Activated CD8-positive, alpha-beta memory T cell treated with anti-CD3 and anti-CD28 coated beads, Interleukin-2, amount 50 U/mL, for 24 hours (primary cell): ENCODE measurements around the gene FAM209A.
"Not testable (repeated sequence)": the region's sequence is repeated elsewhere in the genome, so short reads cannot be mapped to it uniquely, and the experiment has no call there.

ENCODE experiments used
- DNase-seq: peaks from one replicate; pipeline ENCODE4 v3.0.0-alpha.2; 2020; ENCODE audit errors: extremely low read depth

Gene FAM209A, protein sequence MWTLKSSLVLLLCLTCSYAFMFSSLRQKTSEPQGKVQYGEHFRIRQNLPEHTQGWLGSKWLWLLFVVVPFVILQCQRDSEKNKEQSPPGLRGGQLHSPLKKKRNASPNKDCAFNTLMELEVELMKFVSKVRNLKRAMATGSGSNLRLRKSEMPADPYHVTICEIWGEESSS

DNA sequence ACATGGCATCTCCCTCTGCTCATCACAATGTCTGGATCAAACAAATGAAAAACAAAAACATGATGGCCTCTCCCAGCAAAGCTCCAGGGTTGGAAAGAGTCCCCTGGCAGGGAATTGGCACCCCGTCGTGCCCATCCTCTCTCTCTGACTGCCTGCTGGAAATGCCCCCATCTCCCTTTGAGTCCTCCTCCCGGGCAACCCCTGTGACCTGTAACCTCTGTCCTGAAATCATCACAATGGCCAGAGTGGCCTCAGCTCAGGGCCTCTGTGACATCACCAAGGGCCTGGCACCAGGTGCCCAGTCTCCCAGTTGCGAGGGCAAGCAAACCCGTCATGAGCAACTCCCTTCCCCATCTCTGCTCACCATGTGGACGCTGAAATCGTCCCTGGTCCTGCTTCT, at the start of gene FAM209A:
TSS of gene FAM209A (plus strand) at position 301 of the 400 bp plus-strand sequence. CDS start at position 366, 65 bp downstream.
- DNase-seq: not testable (repeated sequence)

DNA sequence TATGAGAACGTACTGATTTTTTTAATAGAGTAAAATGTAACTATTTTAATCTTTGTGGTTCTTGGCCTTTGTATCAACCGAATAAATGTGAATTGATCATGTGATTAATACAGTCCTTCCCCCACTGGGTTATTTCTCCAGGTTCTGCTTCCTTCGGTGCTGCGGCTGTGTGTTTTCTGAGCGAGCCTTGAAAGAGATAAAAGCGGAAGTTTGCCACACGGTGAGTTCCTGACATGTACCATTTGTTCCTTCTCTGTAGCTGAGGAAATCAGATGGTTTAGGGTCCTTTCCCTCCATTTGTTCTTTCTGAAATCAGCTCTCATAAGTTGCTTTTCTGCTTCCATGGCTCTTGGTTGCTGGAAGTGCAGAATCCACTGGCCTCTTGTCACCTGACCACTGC, 40.6 kb upstream of the FAM209A start:
- DNase-seq: no peak

DNA sequence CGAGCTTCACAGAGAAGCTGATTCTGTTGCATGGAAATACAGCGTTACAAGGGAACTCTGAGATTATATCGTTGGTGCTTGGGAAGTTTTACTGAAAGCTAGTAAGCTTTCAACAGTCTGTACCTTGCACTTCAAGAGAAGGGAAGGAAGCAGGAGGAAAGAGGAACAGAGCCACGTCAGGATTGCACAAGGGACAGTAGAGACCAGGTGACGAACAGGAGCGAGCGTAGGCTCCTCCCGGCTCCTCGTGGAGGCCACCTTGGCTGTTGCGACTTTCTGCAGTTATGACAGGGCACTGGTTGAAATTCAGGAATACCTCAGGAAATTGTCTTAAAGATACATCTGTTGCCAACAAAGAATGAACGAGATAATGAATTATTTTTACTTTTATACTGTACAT, 37.3 kb upstream of the FAM209A start:
- DNase-seq: no peak

DNA sequence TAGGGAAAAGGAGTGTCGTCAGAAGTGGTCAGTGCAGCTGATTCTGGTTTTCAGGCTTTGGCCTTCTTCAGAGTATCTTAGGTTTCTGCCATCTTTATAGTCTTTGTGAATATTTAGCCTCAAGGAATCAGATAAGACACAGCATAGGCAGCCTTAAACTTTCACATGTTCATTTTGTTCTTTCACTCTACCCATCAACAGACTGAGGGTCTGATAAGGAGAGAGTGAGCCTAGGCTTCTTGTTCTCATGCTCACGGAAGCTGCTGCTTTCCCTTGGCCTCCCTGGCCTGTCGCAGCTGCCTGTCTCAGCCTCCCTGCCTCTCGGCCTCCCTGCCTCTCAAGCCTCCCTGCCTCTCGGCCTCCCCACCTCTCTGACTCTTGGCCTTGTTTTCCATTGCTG, 36.0 kb upstream of the FAM209A start:
- DNase-seq: no peak

DNA sequence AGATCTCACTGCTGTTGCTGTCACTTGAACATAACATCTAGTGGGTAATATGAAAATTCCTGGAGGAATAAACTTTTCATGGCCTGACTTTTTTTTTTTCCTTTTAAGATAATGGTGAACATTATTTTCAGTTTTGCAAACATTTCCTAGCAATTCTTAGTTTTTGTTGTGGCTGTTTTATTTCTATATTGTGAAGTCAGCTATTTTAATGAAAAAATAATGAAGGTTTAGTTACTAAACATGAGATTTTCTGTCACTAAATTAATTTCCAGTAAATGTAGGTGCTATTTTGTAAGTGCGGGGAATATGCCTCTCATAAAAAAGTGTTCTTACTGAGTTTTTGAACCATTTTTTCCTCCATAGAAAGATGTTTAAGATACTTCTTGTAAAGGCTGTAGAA, 23.4 kb upstream of the FAM209A start:
- DNase-seq: no peak

DNA sequence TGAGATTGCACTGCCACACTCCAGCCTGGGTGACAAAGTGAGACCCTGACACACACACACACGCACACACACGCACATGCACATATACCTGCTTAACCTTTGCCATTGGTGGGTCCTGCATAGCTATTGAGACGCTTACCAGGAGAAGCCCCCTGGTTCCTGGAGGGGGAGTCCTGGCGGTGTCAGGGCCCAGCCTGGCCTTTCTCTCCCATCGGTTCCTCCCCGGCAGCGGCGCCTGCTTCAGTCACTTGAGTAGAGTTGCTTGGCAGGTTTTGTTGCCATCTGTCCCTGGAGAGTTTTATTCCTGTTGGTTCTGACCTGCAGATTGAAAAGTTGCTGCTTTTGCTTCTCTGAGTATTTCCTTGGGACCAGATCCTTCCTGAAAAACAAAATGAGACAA, 20.6 kb upstream of the FAM209A start:
- DNase-seq: no peak

DNA sequence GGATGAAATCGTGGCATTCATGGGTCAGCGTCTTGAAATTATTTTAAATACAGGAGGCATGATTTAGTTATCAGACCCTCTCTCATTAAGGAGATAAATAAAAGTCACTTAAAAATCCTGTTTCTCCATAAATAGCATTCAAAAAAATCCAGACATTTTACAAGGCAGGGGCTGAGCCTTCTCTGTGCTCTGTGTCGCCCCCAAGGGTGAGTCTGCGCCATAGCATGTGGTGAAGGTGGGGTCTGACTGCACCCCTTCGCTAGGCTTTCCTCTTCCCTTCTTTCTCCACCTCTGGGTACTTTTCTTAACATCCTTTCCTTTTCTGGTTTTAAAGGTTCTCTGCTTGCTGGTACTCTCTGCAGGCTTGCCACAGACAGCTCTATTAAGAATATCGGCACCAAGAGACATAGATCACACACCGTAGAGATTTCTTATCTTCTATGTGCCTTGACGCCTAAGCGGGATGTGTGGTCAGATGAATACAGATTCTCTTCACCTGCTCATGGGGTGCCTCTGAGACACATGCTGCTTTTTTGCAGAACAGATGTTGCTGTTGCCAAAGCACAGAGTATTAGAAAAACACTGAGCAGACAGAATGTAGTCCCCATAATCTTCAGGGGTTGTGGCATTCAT, 20.1 kb upstream of the FAM209A start:
- DNase-seq: no peak

DNA sequence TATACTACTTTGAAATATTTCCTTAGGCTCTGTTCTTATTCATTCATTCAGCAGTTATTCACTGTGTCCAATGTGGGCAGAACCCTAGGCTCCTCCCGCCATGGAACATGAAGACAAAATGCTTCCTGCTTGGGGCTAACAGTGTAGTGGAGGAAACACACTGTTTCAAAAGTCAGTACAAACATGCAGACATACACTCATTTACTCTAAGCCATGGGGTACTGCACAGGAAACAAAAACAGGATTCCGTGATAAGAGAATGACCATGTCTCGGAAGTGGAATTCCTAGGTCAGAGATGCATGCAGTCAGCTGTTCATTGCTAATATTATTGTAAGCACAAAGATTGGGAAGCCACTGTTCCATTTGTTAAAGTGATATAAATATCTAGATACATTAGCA, 18.4 kb upstream of the FAM209A start:
- no peak for DNase-seq

DNA sequence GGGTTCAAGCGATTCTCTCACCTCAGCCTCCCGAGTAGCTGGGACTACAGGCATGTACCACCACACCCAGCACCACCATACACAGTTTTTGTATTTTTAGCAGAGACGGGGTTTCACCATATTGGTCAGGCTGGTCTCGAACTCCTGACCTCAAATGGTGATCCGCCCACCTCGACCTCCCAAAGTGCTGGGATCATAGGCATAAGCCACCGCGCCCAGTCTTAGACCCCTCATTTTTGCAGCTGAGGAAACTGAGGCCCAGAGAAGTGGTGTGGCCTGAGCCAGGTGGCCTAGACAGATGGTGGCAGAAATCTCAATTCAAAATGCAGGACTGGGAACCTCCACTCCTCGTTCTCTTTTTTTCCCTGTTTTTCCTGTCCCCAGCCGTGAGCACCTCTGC, 12.6 kb upstream of the FAM209A start:
- DNase-seq: no peak

DNA sequence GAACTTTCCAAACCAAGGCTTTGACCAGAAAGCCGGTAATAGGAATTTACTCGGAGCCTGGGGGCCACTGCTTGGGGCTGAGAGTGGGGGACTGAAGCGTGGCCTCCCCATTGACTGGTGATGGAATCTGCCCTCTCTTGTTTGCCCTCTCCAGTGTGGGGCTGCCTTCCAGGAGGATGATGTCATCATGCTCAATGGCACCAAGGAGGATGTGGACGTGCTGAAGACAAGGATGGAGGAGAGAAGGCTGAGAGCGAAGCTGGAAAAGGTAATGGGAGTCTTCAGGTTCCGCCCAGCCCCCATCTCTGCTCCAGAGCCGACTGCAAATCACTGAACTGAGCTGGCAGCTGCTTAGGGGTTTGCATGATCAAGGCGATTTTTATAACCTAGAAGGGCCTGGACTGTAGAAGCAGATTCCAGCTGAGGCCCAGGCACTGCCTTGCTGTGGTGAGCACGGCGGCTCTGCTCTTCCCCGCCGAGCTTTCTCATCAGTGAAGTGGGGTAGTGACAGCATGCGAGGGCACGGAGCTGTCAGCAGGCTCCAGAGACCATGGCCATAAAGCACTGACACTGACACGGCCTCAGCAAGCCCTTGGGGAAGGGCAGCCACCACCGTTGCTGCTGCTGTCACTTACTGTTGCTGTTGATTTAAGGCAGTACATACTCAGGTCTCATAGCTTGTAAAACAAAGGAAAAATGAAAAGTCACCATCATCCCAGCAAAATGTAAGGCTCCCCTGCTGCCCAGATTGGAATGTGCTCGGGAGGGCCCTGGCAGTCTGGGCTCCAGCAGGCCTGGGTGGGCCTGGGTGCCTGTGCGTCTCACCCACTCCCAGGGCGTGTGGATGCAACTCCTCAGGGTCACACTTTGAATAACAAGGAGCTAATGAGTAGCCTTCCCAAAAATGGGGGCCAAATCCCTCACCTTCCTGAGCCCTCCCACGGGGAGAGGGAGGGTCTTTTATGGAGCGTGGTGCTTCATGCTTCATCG, 11.1 kb upstream of the FAM209A start:
- no peak for DNase-seq

DNA sequence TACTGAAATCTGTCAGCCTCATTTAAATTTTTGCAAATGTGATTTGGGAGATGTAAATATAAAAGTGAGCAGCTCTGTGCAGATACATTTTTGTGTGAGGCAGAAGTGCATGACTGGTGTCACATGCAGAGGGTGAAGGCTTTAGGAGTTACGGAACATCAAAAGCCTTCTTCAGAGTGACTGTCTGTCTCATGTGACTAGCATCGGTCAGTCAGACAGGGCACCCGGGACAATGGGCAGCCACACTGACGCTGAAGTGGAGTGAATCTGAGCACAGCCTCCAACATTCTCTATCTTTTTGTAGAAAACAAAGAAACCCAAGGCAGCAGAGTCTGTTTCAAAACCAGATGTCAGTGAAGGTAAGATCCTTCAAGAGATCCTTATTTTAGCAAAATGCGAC, 7.9 kb upstream of the FAM209A start:
- no peak for DNase-seq

DNA sequence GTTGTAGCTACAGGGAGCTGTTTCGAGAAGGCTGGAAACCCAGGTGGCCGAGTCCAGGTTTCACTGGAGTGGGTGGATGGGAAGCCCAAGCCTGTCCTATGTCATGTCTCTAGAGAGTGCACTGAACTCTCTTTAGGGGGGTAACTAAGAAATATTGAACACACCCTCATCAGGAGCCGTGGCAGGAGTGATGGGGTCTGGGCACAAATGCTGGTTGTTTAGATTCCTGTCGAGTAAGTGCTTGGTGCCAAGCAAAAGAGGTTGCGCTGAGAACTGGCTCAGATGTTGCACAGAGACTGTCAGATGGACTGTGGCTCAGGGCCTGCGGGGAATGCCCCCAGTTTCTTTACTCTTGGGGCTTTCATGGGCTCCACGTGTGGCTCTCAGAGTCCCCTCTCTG, 7.3 kb upstream of the FAM209A start:
- no peak for DNase-seq

DNA sequence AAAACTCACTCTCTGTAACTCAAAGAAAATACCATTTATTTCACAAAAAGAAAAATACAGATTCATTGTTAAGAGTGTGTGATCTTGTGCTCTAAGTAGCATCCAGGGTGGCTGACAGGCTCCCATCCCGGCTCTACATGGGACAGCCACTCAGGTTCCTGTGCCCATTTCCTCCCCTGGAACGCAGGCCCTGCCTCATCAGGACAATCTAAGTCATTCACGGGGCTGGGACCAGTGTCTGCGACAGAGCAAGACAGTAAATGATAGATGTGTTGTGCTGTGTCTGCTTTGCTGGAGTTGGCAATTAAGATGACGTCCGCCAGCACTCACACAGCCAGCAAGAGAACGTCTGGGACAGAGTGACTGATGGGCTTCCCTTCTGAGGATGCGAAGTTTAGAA, 6.9 kb upstream of the FAM209A start:
- DNase-seq: no peak

DNA sequence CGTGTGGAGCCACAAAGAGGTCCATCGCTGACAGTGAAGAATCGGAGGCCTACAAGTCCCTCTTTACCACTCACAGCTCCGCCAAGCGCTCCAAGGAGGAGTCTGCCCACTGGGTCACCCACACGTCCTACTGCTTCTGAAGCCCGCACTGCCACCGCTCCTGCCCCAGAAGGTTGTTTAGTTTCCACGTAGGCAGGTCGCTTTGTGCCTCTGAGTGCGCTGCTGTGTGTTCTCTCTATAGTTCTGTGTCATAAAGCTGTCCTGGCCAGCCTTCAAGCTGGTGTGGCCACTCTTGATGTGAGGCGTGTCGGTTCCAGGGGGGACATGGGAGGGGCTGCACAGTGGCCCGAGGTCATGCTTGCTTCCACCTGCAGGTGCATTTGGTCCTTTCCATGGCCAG, 6.4 kb upstream of the FAM209A start:
- no peak for DNase-seq

DNA sequence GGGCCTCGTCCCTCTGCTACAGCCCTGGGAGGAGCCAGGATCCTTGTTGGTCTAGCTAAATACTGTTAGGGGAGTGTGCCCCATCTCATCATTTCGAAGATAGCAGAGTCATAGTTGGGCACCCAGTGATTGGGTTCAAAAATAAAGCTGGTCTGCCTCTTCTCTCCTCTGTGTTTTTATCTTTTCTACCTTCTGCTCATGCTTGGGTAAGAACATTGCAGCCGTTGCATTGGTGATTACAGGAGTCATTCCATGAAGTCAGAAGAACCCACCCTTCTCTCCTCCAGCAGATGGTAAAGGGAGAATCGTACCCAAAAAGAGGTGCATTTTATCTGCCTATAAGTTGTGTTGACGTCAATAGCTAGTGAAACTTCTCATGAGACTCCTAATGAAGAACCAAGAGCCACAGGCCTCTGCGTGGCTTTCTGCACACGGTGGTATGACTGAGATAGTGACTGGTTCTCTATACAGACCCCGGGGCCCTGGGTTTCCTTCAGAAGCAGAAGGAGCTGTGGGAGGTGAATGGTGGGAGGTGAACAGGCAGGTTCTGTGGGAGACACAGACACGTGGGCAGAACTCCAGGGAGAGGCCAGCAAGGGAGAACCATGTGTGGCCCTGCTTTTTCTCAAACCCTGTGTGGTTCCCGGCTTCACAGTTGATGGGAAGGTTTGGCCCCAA, 5.7 kb upstream of the FAM209A start:
- no peak for DNase-seq

DNA sequence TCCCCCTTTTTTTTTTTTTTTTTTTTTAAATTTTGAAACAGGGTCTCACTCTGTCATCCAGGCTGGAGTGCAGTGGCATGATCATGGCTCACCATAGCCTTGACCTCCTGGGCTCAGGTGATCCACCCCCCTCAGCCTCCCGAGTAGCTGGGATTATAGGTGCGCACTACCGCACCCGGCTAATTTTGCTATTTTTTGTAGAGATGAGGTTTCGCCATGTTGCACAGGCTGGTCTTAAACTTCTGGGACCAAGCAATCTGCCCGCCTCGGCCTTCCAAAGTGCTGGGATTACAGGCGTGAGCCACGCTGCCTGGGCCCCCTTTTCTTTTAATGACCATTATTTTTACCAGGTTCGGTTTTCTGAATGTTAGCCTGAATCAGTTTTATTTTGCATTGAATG, 5.0 kb upstream of the FAM209A start:
- DNase-seq: no peak

DNA sequence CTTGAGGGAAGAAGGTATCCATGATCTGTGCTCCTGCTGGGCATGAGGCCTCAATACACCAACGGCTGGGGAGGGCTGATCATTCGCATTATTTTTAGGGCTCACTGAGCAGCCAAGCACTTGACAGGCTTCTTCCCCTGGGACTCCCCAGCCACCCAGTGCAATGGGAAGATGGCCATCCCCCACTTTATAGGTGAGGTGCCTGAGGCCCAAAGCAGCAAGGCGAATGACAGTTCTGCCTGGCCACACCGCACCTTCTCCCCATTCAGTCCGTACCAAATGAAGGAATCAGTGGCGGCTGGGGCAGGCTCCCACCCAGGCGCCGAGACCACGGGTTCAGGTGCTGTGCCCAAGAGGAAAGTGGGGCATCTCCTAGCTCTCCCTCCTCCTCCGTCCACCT, 4.4 kb upstream of the FAM209A start:
- DNase-seq: no peak

DNA sequence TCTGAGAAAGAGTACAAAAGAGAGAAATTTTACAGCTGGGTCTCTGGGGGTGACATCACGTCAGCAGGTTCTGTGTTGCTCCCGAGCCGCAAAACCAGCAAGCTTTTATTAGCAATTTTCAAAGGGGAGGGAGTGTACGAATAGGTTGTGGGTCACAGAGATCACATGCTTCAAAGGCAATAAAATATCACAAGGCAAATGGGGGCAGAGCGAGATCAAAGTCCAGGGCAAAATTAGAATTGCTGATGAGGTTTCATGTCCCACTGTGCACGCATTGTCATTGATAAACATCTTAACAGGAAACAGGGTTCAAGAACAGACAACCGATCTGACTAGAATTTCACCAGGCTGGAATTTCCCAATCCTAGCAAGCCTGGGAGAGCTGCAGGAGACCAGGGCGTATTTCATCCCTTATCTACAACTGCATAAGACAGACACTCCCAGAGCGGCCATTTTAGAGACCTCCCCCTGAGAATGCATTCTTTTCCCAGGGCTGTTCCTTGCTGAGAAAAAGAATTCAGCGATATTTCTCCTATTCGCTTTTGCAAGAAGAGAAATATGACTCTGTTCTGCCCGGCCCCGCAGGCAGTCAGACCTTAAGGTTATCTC, 3.7 kb upstream of the FAM209A start:
- not testable (repeated sequence) for DNase-seq

DNA sequence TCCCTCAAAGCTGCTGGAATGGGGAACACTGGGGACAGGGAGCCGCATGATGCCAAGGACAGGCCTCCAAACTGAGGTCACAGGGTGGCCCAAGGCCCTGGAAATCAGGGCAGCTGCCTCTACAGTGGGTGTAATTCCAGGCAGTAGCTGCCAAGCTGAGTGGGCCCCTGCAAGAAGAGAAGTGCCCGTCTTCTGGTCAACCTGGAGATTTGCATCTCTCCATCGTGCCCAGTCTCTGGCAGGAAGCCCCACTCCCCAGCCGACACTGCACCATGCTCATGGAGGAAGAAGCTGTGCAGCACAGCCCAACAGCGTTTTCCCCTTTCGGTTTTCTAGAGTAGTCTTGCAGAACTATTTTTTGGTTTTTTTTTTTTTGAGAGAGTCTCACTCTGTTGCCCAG, 2.2 kb upstream of the FAM209A start:
- no peak for DNase-seq

DNA sequence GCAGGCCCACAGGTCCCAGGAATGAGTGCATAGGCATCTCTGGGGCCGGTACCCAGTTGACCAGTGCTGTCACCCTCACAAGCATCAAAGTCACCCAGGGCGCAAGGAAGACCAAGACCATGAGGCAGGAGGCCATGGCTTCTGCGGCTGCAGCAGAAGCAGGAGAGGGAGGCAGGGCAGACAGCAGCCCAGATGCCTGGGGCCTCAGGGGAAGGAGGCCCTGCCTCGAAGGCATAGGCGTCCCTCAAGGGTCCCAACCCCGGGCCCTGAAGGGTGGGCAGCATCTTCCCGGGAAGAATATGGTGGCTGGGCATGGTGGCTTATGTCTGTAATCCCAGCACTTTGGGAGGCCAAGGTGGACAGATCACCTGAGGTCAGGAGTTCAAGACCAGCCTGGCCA, 3.0 kb downstream of the FAM209A start:
- DNase-seq: no peak

DNA sequence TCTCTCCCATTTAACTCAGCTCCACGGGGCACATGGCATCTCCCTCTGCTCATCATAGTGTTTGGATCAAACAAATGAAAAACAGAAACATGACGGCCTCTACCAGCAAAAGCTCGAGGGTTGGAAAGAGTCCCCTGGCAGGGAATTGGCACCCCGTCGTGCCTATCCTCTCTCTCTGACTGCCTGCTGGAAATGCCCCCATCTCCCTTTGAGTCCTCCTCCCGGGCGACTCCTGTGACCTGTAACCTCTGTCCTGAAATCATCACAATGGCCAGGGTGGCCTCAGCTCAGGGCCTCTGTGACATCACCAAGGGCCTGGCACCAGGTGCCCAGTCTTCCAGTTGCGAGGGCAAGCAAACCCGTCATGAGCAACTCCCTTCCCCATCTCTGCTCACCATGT, 8.4 kb downstream of the FAM209A start, which contains the start of gene FAM209B:
TSS of gene FAM209B (plus strand) at position 301 of the 400 bp plus-strand sequence. CDS start at position 397, 96 bp downstream.
- DNase-seq: not testable (repeated sequence)

DNA sequence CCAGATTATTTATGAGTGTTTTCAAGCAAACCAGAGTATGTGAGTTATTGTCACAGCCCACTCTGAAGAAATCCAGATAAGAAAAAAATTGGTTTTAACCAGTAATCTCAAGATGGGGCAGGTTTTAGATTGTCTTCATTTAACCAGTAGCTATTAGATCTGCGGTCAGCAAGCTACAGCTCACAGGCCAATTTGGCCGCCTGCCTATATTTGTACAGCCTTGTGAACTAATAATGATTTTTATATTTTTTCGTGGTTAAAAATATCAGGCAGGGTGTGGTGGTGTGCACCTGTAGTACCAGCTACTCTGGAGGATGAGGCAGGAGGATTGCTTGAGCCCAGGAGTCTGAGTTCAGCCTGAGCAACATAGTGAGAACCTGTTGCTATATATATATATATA, 13.5 kb downstream of the FAM209A start:
- no peak for DNase-seq
